HL-60/S4 treated with retinoic acid at 250 ng/mL for 4 days and 3 days (cell line): ENCODE data around the gene CALU.

ENCODE experiments used
- in situ Hi-C: fragments of 300-500 bp; cut with MboI; formaldehyde crosslinking; loops from 2 replicates; pipeline ENCODE4 v1.7.0; 2022; ENCODE audit warnings: low sequenced_read_pairs

CALU gene

DNA sequence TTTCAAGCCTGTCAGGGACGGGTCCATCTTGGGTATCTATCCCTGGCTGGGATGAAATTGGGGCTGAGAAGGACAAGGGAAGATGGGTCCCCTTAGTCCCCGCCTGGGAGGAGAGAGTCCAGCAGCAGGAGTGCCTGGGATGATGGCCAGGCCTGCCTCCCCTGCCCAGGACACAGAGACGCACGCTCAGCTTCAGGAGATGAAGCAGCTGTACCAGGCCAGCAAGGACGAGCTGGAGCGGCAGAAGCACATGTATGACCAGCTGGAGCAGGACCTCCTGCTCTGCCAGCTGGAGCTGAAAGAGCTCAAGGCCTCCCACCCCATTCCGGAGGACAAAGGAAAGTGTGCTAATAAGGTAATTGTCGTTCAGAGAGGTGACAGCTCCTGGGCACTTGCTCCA lies 68.0 kb downstream of the CALU start:
- in situ Hi-C loops, result no loop called here

DNA sequence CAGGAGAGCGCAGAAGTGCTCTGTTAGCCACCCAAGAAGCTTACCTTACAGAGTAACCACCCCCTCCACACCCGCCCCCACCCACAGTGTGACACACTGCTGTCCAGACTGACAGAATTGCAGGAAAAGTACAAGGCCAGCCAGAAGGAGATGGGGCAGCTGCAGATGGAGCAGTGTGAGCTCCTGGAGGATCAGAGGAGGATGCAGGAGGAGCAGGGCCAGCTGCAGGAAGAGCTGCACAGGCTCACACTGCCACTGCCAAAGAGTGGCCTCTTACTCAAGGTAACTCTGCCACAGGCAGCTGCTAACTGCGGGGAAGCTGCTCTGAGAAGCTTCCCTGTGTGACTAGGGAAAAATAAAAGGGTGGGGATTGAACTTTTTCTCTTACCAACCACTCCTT lies 70.2 kb downstream of the CALU start:
- in situ Hi-C loops, result no loop called here

DNA sequence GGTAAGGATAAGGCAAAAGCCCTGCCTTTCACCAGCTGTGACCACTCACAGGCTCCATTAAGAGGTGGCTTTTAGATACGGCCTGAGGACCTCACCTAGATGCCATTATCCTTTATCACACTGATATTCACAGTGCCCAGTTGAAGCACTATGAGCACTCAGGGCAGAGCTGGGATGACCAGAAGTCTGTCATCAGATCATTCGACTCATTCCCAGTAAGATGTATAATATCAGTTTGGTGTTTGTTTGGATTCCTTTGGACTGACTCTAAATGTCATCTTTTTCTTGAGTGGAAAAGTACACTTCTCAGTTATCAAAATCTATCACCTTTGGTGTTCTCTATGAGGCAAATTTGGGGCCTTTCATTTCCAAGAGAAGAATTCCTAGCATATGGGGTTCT lies 71.3 kb downstream of the CALU start:
- in situ Hi-C loops, result no loop called here

DNA sequence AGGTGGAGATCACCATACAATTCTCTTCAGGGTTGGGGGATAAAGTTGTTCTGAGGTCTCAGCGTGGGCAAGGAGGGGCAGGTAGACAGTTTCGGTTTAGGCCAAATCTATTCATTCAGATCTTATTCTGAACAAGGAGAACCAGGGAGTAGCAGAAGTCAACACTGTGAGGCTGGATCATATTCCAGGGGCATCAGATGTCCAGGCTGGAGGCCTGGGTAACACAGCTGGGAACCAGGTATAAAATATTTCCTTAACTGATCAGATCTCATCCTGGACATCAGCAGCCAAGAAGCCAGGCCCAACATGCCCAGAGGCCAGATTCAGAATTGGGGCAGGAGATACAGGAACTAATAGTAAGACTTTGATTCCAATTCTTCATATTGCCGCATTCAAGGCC lies 71.8 kb downstream of the CALU start:
- in situ Hi-C loops, result no loop called here

DNA sequence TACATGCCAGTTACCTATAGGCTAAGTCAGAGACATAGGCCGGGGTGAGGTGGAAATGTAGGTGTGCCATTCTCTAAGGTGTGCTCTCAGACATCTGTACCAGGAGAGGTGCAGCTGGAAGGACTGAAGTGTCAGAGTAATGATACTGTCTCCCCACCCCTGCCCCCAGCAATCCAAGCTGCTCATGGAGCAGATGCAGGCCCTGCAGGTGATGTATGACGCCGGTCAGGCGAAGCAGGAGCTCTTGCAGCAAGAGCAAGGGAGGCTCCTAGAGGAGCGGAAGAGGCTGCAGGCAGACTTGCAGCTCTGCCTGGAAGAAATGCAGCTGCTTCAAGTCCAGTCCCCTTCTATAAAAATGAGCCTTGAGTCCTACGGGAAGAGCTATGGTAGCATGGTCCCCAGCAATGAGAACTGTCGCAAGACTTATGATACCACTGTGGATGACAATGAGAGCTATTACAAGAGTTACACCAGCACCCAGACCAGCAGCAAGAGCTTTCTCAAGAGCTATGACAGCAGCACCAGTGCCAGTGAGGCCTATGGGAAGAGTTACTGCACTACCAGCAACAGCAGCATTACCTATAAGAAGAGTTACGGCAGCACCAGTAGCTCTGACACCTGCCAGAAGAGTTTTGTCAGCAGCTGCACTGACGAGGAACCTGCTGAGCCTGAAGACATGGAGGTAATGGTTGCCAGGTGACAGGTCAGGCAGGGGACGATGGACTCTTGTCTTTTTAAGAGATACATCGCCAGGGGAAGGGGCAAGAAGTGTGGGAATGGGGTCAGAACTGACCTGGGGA lies 72.7 kb downstream of the CALU start:
- in situ Hi-C loops, result no loop called here

DNA sequence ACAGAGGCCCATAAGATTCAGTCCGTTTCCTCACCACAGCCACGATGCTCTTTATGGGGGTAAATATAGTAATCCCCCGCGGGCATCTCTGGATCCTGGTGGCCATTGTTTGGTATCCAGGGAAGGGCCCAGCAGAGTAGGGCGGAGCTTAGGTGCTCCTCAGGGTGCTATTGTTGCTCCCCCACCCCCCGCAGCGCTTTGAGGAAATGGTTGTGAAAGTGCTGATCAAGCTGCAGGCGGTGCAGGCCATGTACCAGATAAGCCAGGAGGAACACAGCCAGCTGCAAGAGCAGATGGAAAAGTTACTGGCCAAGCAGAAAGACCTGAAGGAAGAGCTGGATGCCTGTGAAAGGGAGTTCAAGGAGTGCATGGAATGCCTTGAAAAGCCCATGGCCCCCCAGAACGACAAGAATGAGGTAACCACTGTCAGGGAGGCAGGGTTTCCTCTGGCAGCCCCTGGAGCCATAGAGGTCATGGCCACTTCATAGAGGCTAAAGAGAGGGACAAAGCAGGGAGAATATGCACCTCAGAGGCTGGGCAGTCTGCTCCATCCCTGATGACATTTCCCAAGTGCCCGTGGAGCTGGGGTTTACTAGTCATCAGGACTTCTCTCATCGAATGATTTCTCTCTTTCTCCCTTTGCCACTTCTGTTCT lies 73.5 kb downstream of the CALU start:
- in situ Hi-C loops, result no loop called here

DNA sequence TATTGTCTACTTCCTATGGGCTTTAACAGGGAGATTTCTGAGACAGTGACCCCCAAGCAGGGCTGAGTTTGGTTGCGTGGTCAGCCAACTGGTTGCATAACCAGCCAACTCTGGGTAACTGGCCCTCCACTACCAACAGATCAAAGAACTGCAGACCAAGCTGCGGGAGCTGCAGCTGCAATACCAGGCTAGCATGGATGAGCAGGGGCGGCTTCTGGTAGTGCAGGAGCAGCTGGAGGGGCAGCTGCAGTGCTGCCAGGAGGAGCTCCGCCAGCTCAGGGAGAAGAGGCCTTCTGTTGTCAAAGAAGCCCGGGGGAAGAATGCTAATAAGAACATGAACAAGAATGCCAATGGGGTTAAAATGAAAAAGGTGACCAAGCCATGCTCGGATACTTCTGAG lies 75.3 kb downstream of the CALU start:
- in situ Hi-C loops, result no loop called here

DNA sequence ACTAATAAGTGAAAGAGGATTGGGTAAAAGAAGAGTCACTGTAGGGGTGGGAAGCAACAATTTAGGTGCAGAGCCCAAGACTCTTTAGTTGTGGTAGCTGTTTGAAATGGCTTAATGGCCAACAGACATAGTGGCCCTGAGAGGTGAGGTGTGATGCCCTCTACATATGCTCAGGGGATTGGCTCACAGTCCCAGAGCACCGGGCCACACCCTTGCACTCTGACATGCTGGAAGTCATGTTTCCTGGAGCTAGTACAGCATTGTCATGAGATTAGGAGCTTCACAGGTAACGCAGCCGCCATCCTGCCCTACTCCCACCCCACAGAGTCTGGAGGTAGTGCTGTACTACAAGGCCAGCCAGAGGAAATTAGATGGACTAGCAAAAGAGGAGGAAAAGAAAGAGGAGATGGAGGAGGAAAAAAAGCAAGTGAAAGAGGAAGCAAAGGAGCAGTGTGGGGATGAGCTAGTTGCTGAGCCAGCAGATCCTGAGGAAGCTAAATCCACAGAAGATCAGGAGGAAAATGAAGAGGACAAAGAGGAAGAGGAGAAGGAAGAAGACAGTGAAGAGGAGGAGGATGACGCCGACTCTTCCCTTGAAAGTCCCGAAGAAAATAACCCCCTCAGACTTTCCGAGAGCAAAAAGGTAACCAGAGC lies 76.3 kb downstream of the CALU start:
- in situ Hi-C loops, result no loop called here

DNA sequence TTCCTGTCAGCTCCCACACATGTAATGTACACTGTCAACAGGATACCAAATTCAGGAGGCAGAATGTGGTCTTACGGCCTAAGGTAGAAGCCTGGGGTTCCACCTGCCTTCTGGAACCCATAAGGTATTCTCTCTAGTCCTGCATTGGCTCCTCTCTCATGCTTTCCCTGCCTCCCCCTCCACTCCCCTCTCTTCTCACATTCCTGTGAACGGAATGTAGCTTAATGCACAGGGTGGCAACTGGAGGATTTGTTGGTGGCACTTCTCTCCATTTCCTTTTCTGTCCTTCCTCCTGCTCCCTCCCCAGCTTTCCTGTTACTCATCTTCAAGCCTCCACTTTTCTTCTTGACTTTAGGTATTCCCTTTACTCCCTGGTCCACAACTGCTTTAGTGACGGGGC lies 79.5 kb downstream of the CALU start:
- in situ Hi-C loops, result no loop called here
